Measurements from ENCODE around the gene GSG1L2. TPM values are rescaled to one million over a fixed set of nuclear protein-coding genes. Genes with fewer than 3 reads are reported as not detected.

GSG1L2 gene
- total RNA-seq, 1 experiment from 2014 or later, result not detected

DNA sequence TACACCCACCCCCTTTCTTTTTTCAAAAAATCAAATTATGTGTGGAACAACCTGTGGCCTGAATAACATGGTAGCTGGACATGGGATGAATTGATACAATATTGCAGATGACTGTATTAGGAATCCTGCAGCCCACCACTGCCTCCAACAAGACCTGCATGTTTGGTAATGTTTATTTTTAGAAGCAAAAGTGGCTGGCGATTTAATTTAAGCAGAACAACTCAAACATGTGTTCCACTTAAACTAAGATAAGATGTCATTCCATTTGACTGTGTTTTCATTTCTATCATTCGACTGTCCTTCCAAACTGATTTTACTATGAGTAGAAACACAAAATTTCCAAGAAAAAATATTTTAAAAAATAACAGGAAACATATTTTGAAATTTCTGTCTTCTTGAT, 20.4 kb downstream of the GSG1L2 start:
- H3K27me3 ChIP-seq (ENCODE audit: insufficient read depth, low read length), result no peaks in the 10 kb centered on the region
- H3K36me3 ChIP-seq (ENCODE audit: control insufficient read depth in 1 of 2, insufficient read depth in 2 of 2, low read length in 2 of 2), result no peaks in the 10 kb centered on the region
- RAD21 ChIA-PET (ENCODE audit: low non-redundant PET in 1 of 2, low total read pairs in 2 of 2, uncharacterized antibody in 2 of 2, unreplicated experiment in 2 of 2), result no interaction called here
- CTCF ChIA-PET, result interaction anchor here (1.3 kb wide), 1 partner anchor 33 kb away, joined by 3 read pairs; no protein-coding TSS in a partner anchor
- DNase-seq (ENCODE audit: low read depth, low spot score) (no peak), ATAC-seq (no peak)
- peak overlapping the region; percentile 100 for H2AFZ ChIP-seq (ENCODE audit: low read depth, low read length, poor library complexity, severe bottlenecking)
- H3K9me3 ChIP-seq (ENCODE audit: control insufficient read depth in 1 of 2, insufficient read depth in 1 of 2, low read depth in 1 of 2, low read length in 2 of 2), result no peaks in the 10 kb centered on the region
- intact Hi-C loops (cut with micrococcal nuclease), result no loop called here
- POLR2A ChIA-PET, result no interaction called here
- no peak overlapping the region for H3K4me3 ChIP-seq (replicated peaks in 1 of 2; ENCODE audit: low read depth in 1 of 2, low read length in 2 of 2)
- no peaks in the 10 kb centered on the region for H3K9me2 ChIP-seq (ENCODE audit: insufficient read depth)
- peaks cover 12 to 16% of the 10 kb centered on the region in 2 experiments; a peak in 3 of 4 replicates for H3K4me1 ChIP-seq (ENCODE audit: control insufficient read depth in 1 of 2, insufficient read depth in 2 of 2, low read length in 2 of 2)
- TF ChIP-seq, protein P1, sequence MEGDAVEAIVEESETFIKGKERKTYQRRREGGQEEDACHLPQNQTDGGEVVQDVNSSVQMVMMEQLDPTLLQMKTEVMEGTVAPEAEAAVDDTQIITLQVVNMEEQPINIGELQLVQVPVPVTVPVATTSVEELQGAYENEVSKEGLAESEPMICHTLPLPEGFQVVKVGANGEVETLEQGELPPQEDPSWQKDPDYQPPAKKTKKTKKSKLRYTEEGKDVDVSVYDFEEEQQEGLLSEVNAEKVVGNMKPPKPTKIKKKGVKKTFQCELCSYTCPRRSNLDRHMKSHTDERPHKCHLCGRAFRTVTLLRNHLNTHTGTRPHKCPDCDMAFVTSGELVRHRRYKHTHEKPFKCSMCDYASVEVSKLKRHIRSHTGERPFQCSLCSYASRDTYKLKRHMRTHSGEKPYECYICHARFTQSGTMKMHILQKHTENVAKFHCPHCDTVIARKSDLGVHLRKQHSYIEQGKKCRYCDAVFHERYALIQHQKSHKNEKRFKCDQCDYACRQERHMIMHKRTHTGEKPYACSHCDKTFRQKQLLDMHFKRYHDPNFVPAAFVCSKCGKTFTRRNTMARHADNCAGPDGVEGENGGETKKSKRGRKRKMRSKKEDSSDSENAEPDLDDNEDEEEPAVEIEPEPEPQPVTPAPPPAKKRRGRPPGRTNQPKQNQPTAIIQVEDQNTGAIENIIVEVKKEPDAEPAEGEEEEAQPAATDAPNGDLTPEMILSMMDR (IDR thresholded peaks at IDR 0.05 in 2 of 3, conservative IDR thresholded peaks at IDR 0.05 in 1 of 3; ENCODE audit: borderline replicate concordance in 1 of 3, insufficient read depth in 1 of 3, low read depth in 2 of 3, low read length in 2 of 3), result no peak
- TF ChIP-seq SIN3A (IDR thresholded peaks at IDR 0.05; ENCODE audit: low read depth), result no peak
- no peak for TF ChIP-seq SP1 (IDR thresholded peaks at IDR 0.05; ENCODE audit: low read depth)
- no peak for TF ChIP-seq TCF7L2 (IDR thresholded peaks at IDR 0.05; ENCODE audit: borderline replicate concordance, extremely low read depth, insufficient read depth, insufficient read length)
- TF ChIP-seq SRF (IDR thresholded peaks at IDR 0.05; ENCODE audit: low read depth), result no peak
- TF ChIP-seq, protein P2, sequence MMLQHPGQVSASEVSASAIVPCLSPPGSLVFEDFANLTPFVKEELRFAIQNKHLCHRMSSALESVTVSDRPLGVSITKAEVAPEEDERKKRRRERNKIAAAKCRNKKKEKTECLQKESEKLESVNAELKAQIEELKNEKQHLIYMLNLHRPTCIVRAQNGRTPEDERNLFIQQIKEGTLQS (IDR thresholded peaks at IDR 0.05), result no peak
- TF ChIP-seq JUND (IDR thresholded peaks at IDR 0.05), result no peak
- TF ChIP-seq YY1 (IDR thresholded peaks at IDR 0.05; ENCODE audit: extremely low read depth, insufficient replicate concordance, low read depth, low read length), result no peak
- TF ChIP-seq CBX3 (IDR thresholded peaks at IDR 0.05; ENCODE audit: low read depth), result no peak
- TF ChIP-seq ZNF274 (IDR thresholded peaks at IDR 0.05; ENCODE audit: low read depth, low read length), result no peak
- no peak for TF ChIP-seq POLR2A (IDR thresholded peaks at IDR 0.05; ENCODE audit: borderline replicate concordance, extremely low read depth, insufficient read depth, insufficient read length)
- no peak for TF ChIP-seq FOSL1 (IDR thresholded peaks at IDR 0.05; ENCODE audit: low read depth)
- TF ChIP-seq EGR1 (IDR thresholded peaks at IDR 0.05; ENCODE audit: low read depth), result no peak
- no peak for TF ChIP-seq ELF1 (IDR thresholded peaks at IDR 0.05; ENCODE audit: borderline replicate concordance, low read depth)
- TF ChIP-seq POLR2AphosphoS5 (IDR thresholded peaks at IDR 0.05; ENCODE audit: low read depth, low read length), result no peak
- TF ChIP-seq, protein P3, sequence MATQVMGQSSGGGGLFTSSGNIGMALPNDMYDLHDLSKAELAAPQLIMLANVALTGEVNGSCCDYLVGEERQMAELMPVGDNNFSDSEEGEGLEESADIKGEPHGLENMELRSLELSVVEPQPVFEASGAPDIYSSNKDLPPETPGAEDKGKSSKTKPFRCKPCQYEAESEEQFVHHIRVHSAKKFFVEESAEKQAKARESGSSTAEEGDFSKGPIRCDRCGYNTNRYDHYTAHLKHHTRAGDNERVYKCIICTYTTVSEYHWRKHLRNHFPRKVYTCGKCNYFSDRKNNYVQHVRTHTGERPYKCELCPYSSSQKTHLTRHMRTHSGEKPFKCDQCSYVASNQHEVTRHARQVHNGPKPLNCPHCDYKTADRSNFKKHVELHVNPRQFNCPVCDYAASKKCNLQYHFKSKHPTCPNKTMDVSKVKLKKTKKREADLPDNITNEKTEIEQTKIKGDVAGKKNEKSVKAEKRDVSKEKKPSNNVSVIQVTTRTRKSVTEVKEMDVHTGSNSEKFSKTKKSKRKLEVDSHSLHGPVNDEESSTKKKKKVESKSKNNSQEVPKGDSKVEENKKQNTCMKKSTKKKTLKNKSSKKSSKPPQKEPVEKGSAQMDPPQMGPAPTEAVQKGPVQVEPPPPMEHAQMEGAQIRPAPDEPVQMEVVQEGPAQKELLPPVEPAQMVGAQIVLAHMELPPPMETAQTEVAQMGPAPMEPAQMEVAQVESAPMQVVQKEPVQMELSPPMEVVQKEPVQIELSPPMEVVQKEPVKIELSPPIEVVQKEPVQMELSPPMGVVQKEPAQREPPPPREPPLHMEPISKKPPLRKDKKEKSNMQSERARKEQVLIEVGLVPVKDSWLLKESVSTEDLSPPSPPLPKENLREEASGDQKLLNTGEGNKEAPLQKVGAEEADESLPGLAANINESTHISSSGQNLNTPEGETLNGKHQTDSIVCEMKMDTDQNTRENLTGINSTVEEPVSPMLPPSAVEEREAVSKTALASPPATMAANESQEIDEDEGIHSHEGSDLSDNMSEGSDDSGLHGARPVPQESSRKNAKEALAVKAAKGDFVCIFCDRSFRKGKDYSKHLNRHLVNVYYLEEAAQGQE (IDR thresholded peaks at IDR 0.05; ENCODE audit: low read depth), result no peak
- TF ChIP-seq CEBPB (IDR thresholded peaks at IDR 0.05; ENCODE audit: low read depth), result no peak
- H3K79me2 ChIP-seq (ENCODE audit: insufficient read depth, low read length), result no peaks in the 10 kb centered on the region
- H3K4me2 ChIP-seq (ENCODE audit: low read length), result no peak overlapping the region
- no peak overlapping the region for H3K27ac ChIP-seq (ENCODE audit: low read depth, low read length)
- no peaks in the 10 kb centered on the region for H4K20me1 ChIP-seq (ENCODE audit: insufficient read depth)
- no TSS peak for BruUV-seq (replicated peaks)
- no peak overlapping the region for H3K9ac ChIP-seq (ENCODE audit: low read length)
